HG03039 (cell line): Measurements from ENCODE around the gene PKDREJ.

ENCODE experiments used
- ATAC-seq: cut with Tn5 transposase; IDR thresholded peaks from one replicate; pipeline ENCODE4 v1.9.1; 2021; ENCODE audit warnings: mild to moderate bottlenecking, moderate library complexity; ENCODE audit not compliant: unreplicated experiment

The PKDREJ gene

GRCh38 chr22:46289244-46289891 is 26.2 kb upstream of the PKDREJ start:
- no peak for ATAC-seq

- ATAC-seq = no peak
These were observed 25.7 kb upstream of the PKDREJ start for GRCh38 chr22:46288846-46289243.

- no peak for ATAC-seq
These were observed 25.0 kb upstream of the PKDREJ start for GRCh38 chr22:46287873-46288751.

GRCh38 chr22:46286941-46287872 is 24.1 kb upstream of the PKDREJ start:
- ATAC-seq = no peak

- ATAC-seq = no peak
These were observed 22.9 kb upstream of the PKDREJ start for GRCh38 chr22:46286006-46286405.

- ATAC-seq = no peak
These were observed 18.9 kb upstream of the PKDREJ start for GRCh38 chr22:46281866-46282678.

- no peak for ATAC-seq
These were observed 18.0 kb upstream of the PKDREJ start for GRCh38 chr22:46280999-46281623.

GRCh38 chr22:46280063-46280817 is 17.1 kb upstream of the PKDREJ start:
- ATAC-seq = no peak

GRCh38 chr22:46278656-46279645 is 15.8 kb upstream of the PKDREJ start:
- ATAC-seq = no peak

GRCh38 chr22:46276563-46276962 is 13.4 kb upstream of the PKDREJ start:
- no peak for ATAC-seq

- ATAC-seq = no peak
These were observed 12.4 kb upstream of the PKDREJ start for GRCh38 chr22:46275455-46276122.

GRCh38 chr22:46274381-46274780 is 11.2 kb upstream of the PKDREJ start:
- no peak for ATAC-seq

GRCh38 chr22:46273432-46274148 is 10.4 kb upstream of the PKDREJ start:
- no peak for ATAC-seq

GRCh38 chr22:46272762-46273431 is 9.8 kb upstream of the PKDREJ start:
- ATAC-seq = no peak

GRCh38 chr22:46272196-46272595 is 9.1 kb upstream of the PKDREJ start:
- ATAC-seq = no peak

GRCh38 chr22:46269564-46269963 is 6.4 kb upstream of the PKDREJ start:
- no peak for ATAC-seq
